K562 (cell line): ENCODE measurements around the gene FAM117B. TPM values are rescaled to one million over a fixed set of nuclear protein-coding genes. Genes with fewer than 3 reads are reported as not detected.

Experiments
- ATAC-seq: fragments of 200-7000 bp; cut with Tn5 transposase; 3 replicates; pipeline ENCODE4 v1.9.1; 2020; ENCODE audit warnings: moderate library complexity
- BruUV-seq: library from RNA; stranded (reverse); fragments of 400-500 nt; replicated peaks from 2 replicates; lab custom pipeline; 2021; lab: Mats Ljungman, UMichigan
- CTCF ChIA-PET: fragments of 300-600 bp; formaldehyde crosslinking; extraction: SDS; loops from one replicate; lab custom pipeline; 2021; ENCODE audit warnings: low intra/inter-chr PET ratio; lab: Yijun Ruan, JAX
- POLR2A ChIA-PET: fragments of 300-600, 350-650 bp; sonication (Branson Sonifier 250); formaldehyde crosslinking; extraction: SDS; loops from one replicate; lab custom pipeline; 2021; ENCODE audit warnings: antibody characterized with exemption, inconsistent platforms; lab: Yijun Ruan, JAX
- DNase-seq, 4 experiments: peaks; one replicate each; pipeline versions ENCODE4 v3.0.0 to v3.0.0-alpha.2; 2011 to 2018; ENCODE audit warnings: low spot score in 3 of 4, mixed read lengths in 3 of 4; ENCODE audit errors: extremely low read depth in 1 of 4
- FAIRE-seq: peaks from 2 replicates; lab custom pipeline; 2011; peaks lifted over from hg19 to GRCh38; lab: Jason Lieb, UNC
- H2AFZ ChIP-seq: 2 replicates; pipeline ENCODE4 v1.6.0; 2011; ENCODE audit warnings: low read depth, low read length, control low read depth, inconsistent platforms
- H3K27ac ChIP-seq: fragments of 200-600 bp; 3 replicates; pipeline ENCODE4 v1.8.0; 2011; ENCODE audit warnings: low read depth, mild to moderate bottlenecking, control low read depth, inconsistent platforms, low read length, moderate library complexity, mixed read lengths; ENCODE audit errors: extremely low read depth
- H3K27me3 ChIP-seq, 2 experiments: fragments of 300-600 bp in 1 of 2; 2 replicates in 1 of 2; 3 replicates in 1 of 2; pipeline versions ENCODE4 v1.6.0 to v1.8.0; 2011; ENCODE audit warnings: inconsistent platforms in 2 of 2, low read length in 2 of 2, mild to moderate bottlenecking in 1 of 2, mixed read lengths in 1 of 2, moderate library complexity in 1 of 2; ENCODE audit not compliant: control insufficient read depth in 2 of 2, insufficient read depth in 2 of 2
- H3K36me3 ChIP-seq: fragments of 300-600 bp; 3 replicates; pipeline ENCODE4 v1.8.0; 2011; ENCODE audit warnings: mild to moderate bottlenecking, low read length, inconsistent platforms; ENCODE audit not compliant: control insufficient read depth, insufficient read depth
- H3K4me1 ChIP-seq, 2 experiments: fragments of 200-600 bp in 1 of 2; replicated peaks in 1 of 2; 2 replicates in 1 of 2; 3 replicates in 1 of 2; pipeline versions ENCODE4 v1.5.1 to v1.8.0; 2011; ENCODE audit warnings: inconsistent platforms in 2 of 2, low read length in 2 of 2, mild to moderate bottlenecking in 1 of 2, mixed read lengths in 1 of 2, moderate library complexity in 1 of 2; ENCODE audit not compliant: control insufficient read depth in 2 of 2, insufficient read depth in 2 of 2
- H3K4me2 ChIP-seq: 2 replicates; pipeline ENCODE4 v1.6.1; 2011; ENCODE audit warnings: low read length, control low read depth, inconsistent platforms, mixed read lengths; ENCODE audit not compliant: insufficient read depth
- H3K4me3 ChIP-seq: fragments of 200-600 bp; sonication (generic), shearing (Covaris generic); 2 replicates; pipeline ENCODE4 v1.5.1; 2016; ENCODE audit warnings: control low read depth, inconsistent platforms
- H3K79me2 ChIP-seq: fragments of 200-600 bp; 3 replicates; pipeline ENCODE4 v1.8.0; 2011; ENCODE audit warnings: low read length, inconsistent platforms; ENCODE audit not compliant: control insufficient read depth, insufficient read depth
- H3K9ac ChIP-seq, 2 experiments: 2 replicates each; pipeline versions ENCODE4 v1.6.0 to v1.6.1; 2011; ENCODE audit warnings: low read depth in 2 of 2, low read length in 2 of 2, control low read depth in 1 of 2, inconsistent platforms in 1 of 2, mild to moderate bottlenecking in 1 of 2, mixed read lengths in 1 of 2; ENCODE audit not compliant: insufficient read depth in 1 of 2
- H3K9me1 ChIP-seq: one replicate; pipeline ENCODE4 v1.6.0; 2011; ENCODE audit warnings: inconsistent platforms, mild to moderate bottlenecking, low read length, moderate library complexity; ENCODE audit not compliant: control insufficient read depth, insufficient read depth
- H3K9me3 ChIP-seq: replicated peaks from 2 replicates; pipeline ENCODE4 v1.5.1; 2011; ENCODE audit warnings: low read depth, low read length, inconsistent platforms; ENCODE audit not compliant: control insufficient read depth, insufficient read depth
- H4K20me1 ChIP-seq: replicated peaks from 2 replicates; pipeline ENCODE4 v1.6.1; 2011; ENCODE audit warnings: low read length, inconsistent platforms, mixed read lengths; ENCODE audit not compliant: control insufficient read depth, insufficient read depth
- CBFA2T3 ChIP-seq: fragments of 450-650 bp; IDR thresholded peaks from 2 replicates; pipeline ENCODE4 v1.6.1; 2017
- CCNT2 ChIP-seq: IDR thresholded peaks from 2 replicates; pipeline ENCODE4 v1.6.1; 2011; ENCODE audit warnings: borderline replicate concordance, low read depth, mild to moderate bottlenecking, moderate library complexity, mixed read lengths, low read length; ENCODE audit not compliant: insufficient read length; ENCODE audit errors: extremely low read depth
- JUND ChIP-seq, 2 experiments: IDR thresholded peaks; 2 replicates in 1 of 2; 3 replicates in 1 of 2; pipeline ENCODE4 v1.6.1; 2011; ENCODE audit warnings: borderline replicate concordance in 2 of 2, low read depth in 2 of 2, low read length in 2 of 2, improper control_type of control experiment in 1 of 2, missing biosample characterization in 1 of 2, missing genetic modification characterization in 1 of 2, missing genetic modification reagents in 1 of 2
- MAZ ChIP-seq, 2 experiments: fragments of 450-650 bp in 1 of 2; sonication (generic) in 1 of 2; formaldehyde crosslinking; IDR thresholded peaks in 1 of 2; conservative IDR thresholded peaks in 1 of 2; 2 replicates each; pipeline versions ENCODE4 v1.4.0 to v1.5.0; 2020; ENCODE audit warnings: mild to moderate bottlenecking in 1 of 2, missing genetic modification reagents in 1 of 2
- RAD21 ChIP-seq, 2 experiments: fragments of 250-450 bp in 1 of 2; fragments of 450-650 bp in 1 of 2; sonication (Bioruptor Pico) in 1 of 2; formaldehyde crosslinking in 1 of 2; IDR thresholded peaks in 1 of 2; conservative IDR thresholded peaks in 1 of 2; 2 replicates each; pipeline versions ENCODE4 v1.4.0 to v1.8.0; 2020 to 2022; ENCODE audit warnings: mild to moderate bottlenecking in 2 of 2, moderate library complexity in 1 of 2
- ZNF436 ChIP-seq: fragments of 250-450, 450-650 bp; sonication (Bioruptor Pico); formaldehyde crosslinking; IDR thresholded peaks from 2 replicates; pipeline ENCODE4 v1.7.0; 2020; ENCODE audit warnings: mild to moderate bottlenecking
- WGBS: fragments of 100-300 bp; shearing (Covaris generic); methylation state at CpG from one replicate; pipeline ENCODE4 v1.1.6; 2016; ENCODE audit warnings: low coverage, mixed read lengths; ENCODE audit not compliant: insufficient coverage; ENCODE audit errors: missing lambda C conversion rate; 5-methylcytosine and 5-hydroxymethylcytosine counted together
- in situ Hi-C: fragments of 300-500 bp; cut with MboI; formaldehyde crosslinking; loops from 4 replicates; pipeline ENCODE4 v1.15.0; 2018; ENCODE audit warnings: inconsistent platforms, mixed read lengths
- intact Hi-C: fragments of 100-400 bp; cut with micrococcal nuclease; formaldehyde crosslinking; loops from 2 replicates; pipeline ENCODE4 v1.14.2; 2022
- polyA plus RNA-seq, 8 experiments: library from polyadenylated mRNA; depleted of rRNA in 4 of 8; stranded (reverse) in 5 of 8; unstranded in 3 of 8; fragments of >200 nt; fragmentation: Nextera tagmentation in 2 of 8; fragmentation: Illumina TruSeq in 1 of 8; extraction: Ambion mirVana in 2 of 8; extraction: Trizol in 1 of 8; gene quantifications; 2 replicates each; pipeline versions ENCODE4 v1.2.1 to v1.2.3, GENCODE V29; 2011 to 2014; ENCODE audit warnings: inconsistent platforms in 1 of 8, missing spikeins in 1 of 8
- total RNA-seq, 7 experiments: library from RNA; depleted of rRNA in 6 of 7; stranded (reverse); fragments of >200 nt in 6 of 7; fragmentation: Illumina TruSeq in 2 of 7; extraction: Trizol in 2 of 7; gene quantifications; 2 replicates each; pipeline versions ENCODE4 v1.2.1 to v1.2.3, GENCODE V29; 2011 to 2021; ENCODE audit warnings: low replicate concordance in 1 of 7

Gene FAM117B
- total and polyA plus RNA-seq, 9 of the 15 experiments (the other 6 are each of a cell fraction or from before 2014, with no cell fraction given), result 1.6 to 5.2 (median 2.6) TPM

DNA sequence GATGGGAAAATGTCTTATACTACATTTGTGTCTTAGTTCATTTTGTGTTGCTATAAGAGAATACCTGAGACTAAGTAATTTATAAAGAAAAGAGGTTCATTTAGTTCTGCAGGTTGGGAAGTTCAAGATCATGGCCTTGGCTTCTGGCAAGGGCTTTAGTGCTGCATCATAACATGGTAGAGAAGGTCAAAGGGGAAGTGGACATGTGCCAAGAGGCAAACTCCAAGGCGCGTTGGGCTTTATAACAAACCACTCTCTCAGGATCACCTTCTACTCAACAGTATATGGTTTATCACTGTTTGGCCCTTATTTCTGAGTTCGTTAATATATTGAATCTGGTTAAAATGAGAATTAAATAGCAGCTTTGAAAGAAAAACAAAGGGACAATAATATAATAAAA lies 178.6 kb downstream of the FAM117B start:
- H3K9me3 ChIP-seq, result no peaks in the 10 kb centered on the region
- H3K4me3 ChIP-seq, result no peak overlapping the region
- intact Hi-C loops (no loop called here), in situ Hi-C loops (no loop called here)
- no peaks in the 10 kb centered on the region for H3K27me3 ChIP-seq
- ATAC-seq, result no peak
- peaks cover 0 to 2% of the 10 kb centered on the region in 2 experiments; a peak in 1 of 5 replicates for H3K4me1 ChIP-seq
- no peaks in the 10 kb centered on the region for H3K79me2 ChIP-seq
- ChIA-PET POLR2A (no interaction called here), CTCF (no interaction called here)
- no peak for FAIRE-seq
- H3K9ac ChIP-seq, result no peak overlapping the region
- H2AFZ ChIP-seq, result no peak overlapping the region
- no peak overlapping the region for H3K4me2 ChIP-seq
- H3K36me3 ChIP-seq, result no peaks in the 10 kb centered on the region
- DNase-seq, result no peak
- H4K20me1 ChIP-seq, result no peaks in the 10 kb centered on the region
- H3K27ac ChIP-seq, result no peak overlapping the region
- WGBS, result 49% methylated on average over 3 of the region's 3 CpGs
- H3K9me1 ChIP-seq, result no peaks in the 10 kb centered on the region
- no TSS peak for BruUV-seq
- no peak for TF ChIP-seq MAZ (CRISPR knock-in tag; conservative IDR thresholded peaks at IDR 0.05 in 1 of 2, IDR thresholded peaks at IDR 0.05 in 1 of 2)
- TF ChIP-seq JUND (IDR thresholded peaks at IDR 0.05; ENCODE audit: borderline replicate concordance, low read depth, low read length), result no peak
- TF ChIP-seq JUND (tag; IDR thresholded peaks at IDR 0.05; ENCODE audit: borderline replicate concordance, low read depth, low read length), result no peak
- no peak for TF ChIP-seq CCNT2
- TF ChIP-seq ZNF436 (CRISPR knock-in tag), result no peak
- no peak for TF ChIP-seq RAD21 (CRISPR knock-in tag; conservative IDR thresholded peaks at IDR 0.05 in 1 of 2, IDR thresholded peaks at IDR 0.05 in 1 of 2)
- TF ChIP-seq CBFA2T3, result no peak
